D721Med (cell line): ENCODE data around the gene PTGES3.

ENCODE experiments used
- DNase-seq: peaks from one replicate; pipeline ENCODE4 v3.0.0; 2011; ENCODE audit warnings: low spot score; ENCODE audit not compliant: insufficient read length
- FAIRE-seq: peaks from 2 replicates; lab custom pipeline; 2011; peaks lifted over from hg19 to GRCh38; lab: Jason Lieb, UNC
- TF ChIP-seq, protein P1 (sequence below): IDR thresholded peaks from 2 replicates; pipeline ENCODE4 v1.5.1; 2012; ENCODE audit warnings: mild to moderate bottlenecking, control low read depth; ENCODE audit not compliant: insufficient read depth; ENCODE audit errors: missing control alignments

The PTGES3 gene

DNA sequence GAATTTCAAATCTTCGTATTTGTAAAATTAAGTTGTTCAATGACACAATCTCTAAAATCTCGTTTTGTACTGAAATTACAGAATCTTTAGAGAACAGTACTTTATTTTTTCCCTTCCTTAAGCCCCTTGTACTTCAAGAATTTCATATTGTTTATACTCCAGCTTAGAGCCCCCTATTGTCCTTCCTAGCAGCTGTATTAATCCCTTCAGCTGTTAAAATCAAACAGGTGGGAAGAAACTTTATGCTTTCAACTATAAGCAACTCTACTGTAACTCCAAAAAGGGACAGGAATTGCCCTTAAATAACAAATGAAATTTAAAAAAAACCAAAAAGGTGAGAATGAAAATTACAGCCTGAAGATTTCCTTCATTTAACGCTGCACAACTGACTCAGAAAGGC lies 35.3 kb upstream of the PTGES3 start:
- FAIRE-seq (no peak), DNase-seq (no peak)
- TF ChIP-seq, protein P1, sequence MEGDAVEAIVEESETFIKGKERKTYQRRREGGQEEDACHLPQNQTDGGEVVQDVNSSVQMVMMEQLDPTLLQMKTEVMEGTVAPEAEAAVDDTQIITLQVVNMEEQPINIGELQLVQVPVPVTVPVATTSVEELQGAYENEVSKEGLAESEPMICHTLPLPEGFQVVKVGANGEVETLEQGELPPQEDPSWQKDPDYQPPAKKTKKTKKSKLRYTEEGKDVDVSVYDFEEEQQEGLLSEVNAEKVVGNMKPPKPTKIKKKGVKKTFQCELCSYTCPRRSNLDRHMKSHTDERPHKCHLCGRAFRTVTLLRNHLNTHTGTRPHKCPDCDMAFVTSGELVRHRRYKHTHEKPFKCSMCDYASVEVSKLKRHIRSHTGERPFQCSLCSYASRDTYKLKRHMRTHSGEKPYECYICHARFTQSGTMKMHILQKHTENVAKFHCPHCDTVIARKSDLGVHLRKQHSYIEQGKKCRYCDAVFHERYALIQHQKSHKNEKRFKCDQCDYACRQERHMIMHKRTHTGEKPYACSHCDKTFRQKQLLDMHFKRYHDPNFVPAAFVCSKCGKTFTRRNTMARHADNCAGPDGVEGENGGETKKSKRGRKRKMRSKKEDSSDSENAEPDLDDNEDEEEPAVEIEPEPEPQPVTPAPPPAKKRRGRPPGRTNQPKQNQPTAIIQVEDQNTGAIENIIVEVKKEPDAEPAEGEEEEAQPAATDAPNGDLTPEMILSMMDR, result no peak

DNA sequence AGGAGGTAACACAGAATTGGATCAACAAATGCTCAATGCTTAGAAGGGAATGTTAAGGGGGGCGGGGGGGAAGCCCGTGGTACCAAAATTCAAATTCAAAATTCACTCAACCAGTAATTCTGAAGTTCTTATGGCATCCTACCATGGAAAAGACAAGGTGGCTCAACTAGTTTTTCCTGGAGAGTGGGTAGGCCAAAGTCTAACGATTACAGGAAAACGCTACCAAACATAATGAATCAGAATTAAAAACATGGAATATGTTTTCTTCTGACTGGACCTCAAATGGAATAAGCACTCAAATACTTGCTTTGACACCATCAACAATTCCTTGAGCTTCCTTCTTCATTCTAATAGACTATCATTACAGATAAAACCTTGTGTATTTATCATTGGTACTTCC lies 34.7 kb upstream of the PTGES3 start:
- FAIRE-seq, result no peak
- TF ChIP-seq, protein P1, result no peak
- no peak for DNase-seq

DNA sequence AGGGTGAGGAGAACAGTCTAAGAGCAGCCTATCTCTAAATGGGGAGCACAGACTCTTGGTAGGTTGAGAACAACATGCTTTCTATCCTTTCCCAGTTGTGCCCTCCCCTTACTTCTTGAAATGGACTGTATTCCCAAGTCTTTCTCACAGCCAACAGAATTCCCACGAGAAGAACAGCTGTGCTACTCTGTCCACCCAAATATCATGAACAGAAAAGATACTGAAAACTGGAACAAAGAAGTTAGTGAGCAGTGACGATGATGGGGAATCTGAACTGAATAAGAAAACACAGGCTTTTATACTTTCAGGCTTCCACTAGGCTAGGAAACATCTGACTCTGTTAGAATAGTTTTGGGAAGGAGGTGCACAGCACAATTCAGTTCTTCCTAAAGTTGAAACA lies 33.6 kb upstream of the PTGES3 start:
- TF ChIP-seq, protein P1, result no peak
- FAIRE-seq (no peak), DNase-seq (no peak)

DNA sequence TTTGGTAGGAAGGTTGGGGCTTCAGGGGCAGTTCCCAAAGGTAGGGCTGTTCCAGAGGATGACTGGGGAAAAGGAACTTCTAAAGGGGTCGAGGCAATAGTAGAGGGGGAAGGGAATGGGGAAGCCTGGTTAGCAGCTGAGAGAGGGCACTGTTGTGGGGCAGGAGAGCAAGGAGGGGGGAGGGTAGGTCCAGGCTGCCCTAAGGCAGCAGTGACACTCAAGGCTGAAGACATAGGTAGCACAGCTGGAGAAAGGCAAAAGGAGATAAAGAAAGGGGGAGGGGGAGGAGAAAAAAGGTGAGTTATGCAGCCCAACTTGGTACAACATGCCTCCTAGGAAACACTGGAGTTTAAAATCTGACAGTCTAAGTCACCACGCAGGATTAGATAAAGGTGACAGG lies 33.1 kb upstream of the PTGES3 start:
- no peak for DNase-seq
- FAIRE-seq, result no peak
- TF ChIP-seq, protein P1, result no peak

DNA sequence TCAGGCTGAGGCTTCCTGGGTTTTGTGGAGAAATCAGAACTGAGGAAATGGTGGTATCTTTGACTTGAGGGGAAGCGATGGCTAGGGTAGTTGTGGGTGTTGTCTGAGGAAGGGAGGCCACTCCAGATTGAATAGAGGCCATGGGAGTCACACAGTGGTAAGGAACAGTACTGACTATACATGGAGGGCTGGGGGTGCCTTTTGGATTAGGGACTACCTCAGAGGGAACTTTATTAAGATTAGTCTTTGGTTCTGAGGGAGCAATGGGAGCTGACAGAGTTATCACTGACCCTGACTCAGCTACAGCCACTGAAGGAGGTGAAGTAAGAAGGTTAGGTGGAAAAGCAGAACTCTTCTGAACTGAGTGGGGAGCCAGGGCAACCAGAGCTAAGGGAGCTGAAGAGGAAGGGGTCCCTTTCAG lies 32.7 kb upstream of the PTGES3 start:
- TF ChIP-seq, protein P1, result no peak
- DNase-seq, result no peak
- FAIRE-seq, result no peak

DNA sequence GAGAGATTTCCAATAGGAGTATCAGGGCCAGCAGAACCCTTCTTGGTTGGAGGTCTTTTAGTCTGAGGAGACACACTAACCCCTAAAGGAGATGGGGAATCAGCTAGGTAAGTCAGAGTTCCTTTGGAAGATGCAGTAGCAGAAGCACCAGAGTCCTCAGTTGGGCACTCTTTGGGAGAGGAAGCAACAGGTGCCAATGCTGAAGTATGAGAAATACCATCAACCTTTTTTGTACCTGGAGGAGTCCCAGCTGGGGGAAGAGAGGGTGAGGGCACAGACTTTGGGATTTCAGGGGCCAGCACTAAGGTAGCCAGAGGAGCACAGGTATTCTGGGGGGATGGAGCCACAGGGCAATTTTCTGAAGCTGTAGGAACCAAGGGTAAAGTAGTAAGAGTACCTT lies 31.0 kb upstream of the PTGES3 start:
- no peak for DNase-seq
- TF ChIP-seq, protein P1, result no peak
- no peak for FAIRE-seq

DNA sequence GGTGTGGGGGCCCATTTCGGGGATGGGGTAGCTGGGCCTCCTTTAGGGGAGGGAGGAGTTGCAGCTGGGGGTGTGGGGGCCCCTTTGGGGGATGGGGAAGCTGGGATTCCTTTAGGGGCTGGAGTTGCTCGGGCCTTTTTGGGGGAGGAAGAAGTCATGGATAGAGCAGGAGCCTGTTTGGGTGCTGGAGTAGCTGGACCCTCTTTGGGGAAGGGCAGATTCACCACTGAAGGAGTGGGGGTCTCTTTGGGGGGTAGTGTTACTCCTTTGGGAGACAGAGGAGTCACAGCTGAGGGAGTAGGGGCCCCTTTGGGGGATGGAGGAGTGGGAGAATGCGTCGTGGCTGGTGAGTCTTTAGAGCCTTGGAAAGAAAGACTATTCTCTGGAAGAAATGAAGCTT lies 30.6 kb upstream of the PTGES3 start:
- TF ChIP-seq, protein P1, result no peak
- FAIRE-seq (no peak), DNase-seq (no peak)
